Stimulated activated CD4-positive, alpha-beta T cell treated with anti-CD3 and anti-CD28 coated beads, TNF-alpha, amount 100 ng/mL, for 48 hours (primary cell): ENCODE results near the gene ZC3H11A.
A peak's percentile ranks its signal among the peaks of the same experiment; 100 is the strongest.
"Not testable (repeated sequence)": the region's sequence is repeated elsewhere in the genome, so short reads cannot be mapped to it uniquely, and the experiment has no call there.

Experiments used
- DNase-seq, 3 donors: peaks; one replicate each; pipeline ENCODE4 v3.0.0-alpha.2; 2020; ENCODE audit warnings: low read depth in 3 of 3

ZC3H11A gene

GRCh38 chr1:203781962-203782361, 13.5 kb upstream of the ZC3H11A start:
- no peak for DNase-seq

DNA sequence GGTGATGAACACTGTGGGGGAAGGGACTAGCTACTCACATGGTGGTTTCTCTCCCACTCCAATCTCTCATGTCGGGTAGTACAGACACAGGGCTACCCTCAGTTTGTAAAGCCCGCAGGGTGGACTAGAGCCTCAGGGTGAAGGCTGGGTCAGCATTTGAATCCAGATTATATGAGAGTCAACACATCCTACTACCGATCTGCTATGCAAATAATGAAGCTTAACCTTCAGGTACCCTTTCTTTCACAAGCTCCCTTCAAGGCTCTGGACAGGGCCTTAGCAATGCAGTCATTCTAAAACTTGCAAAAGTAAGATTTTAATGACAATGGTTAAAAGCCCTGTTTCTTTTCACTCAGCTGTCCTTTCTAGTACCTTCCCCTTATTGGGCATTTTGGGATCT, 5.5 kb upstream of the ZC3H11A start:
- DNase-seq, result no peak

GRCh38 chr1:203791498-203791897, 3.9 kb upstream of the ZC3H11A start:
- no peak for DNase-seq

DNA sequence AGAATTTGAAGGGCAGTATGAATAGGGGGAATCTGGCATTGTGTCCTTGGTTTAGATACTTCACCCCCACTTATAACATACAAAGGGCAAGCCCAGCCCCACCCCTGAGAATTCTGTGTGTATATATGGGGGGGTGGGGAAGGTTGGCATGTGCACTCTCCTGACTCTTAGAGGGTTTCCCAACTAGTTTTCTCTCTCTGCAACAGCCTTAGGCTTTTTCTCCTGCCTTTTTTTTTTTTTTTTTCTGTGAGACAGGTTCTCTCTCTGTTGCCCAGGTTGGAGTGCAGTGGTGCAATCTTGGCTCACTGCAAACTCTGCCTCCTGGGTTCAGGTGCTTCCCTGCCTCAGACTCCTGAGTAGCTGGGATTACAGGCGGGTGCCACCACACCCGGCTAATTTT, 2.9 kb upstream of the ZC3H11A start:
- DNase-seq, result no peak

DNA sequence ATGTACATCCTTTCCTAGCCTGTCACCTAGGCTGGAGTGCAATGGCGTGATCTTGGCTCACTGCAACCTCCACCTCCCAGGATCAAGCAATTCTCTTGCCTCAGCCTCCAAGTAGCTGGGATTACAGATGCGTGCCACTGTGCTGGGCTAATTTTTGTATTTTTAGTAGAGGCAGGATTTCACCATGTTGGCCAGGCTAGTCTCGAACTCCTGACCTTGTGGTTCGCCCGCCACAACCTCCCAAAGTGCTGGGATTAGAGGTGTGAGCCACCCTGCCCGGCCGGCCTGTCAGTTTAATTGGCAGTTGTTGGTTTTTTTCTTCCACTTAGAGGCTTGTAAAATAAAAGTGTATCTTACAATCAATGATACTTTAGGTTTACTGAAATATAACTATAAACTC, 1.9 kb upstream of the ZC3H11A start:
- DNase-seq, result not testable (repeated sequence)

- DNase-seq, result no peak
Observed at GRCh38 chr1:203794764-203795440, 521 bp upstream of the ZC3H11A start.

- DNase-seq, result peak in 1 of 3 donors; percentile 20
Observed at GRCh38 chr1:203796236-203796605, 798 bp downstream of the ZC3H11A start.

- no peak for DNase-seq
Observed at GRCh38 chr1:203797216-203797615, 1.8 kb downstream of the ZC3H11A start.

- DNase-seq, result no peak
Observed at GRCh38 chr1:203797948-203798655, 2.7 kb downstream of the ZC3H11A start.

- DNase-seq, result no peak
Observed at GRCh38 chr1:203799157-203799556, 3.7 kb downstream of the ZC3H11A start.

- DNase-seq, result no peak
Observed at GRCh38 chr1:203799971-203800370, 4.5 kb downstream of the ZC3H11A start.

GRCh38 chr1:203805689-203806088, 10.3 kb downstream of the ZC3H11A start:
- DNase-seq, result no peak

DNA sequence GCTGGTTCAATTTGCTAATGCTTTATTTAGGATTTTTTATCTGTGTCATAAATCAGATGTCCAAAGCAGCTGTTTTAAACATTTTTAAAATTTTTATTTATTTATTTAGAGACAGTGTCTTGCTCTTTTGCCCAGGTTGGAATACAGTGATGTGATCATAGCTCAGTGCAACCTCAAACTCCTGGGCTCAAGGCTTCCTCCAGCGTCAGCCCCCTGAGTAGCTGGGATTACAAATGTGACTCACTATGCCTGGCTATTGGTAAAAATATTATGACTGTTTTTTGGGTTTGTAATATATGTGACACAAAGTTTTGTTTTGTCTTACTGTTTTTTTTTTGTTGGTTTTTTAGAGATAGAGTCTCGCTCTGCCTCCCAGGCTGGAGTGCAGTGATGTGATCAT, 11.8 kb downstream of the ZC3H11A start:
- DNase-seq, result no peak

GRCh38 chr1:203813581-203814341, 18.3 kb downstream of the ZC3H11A start:
- no peak for DNase-seq

- no peak for DNase-seq
Observed at GRCh38 chr1:203818399-203818798, 23.0 kb downstream of the ZC3H11A start.

DNA sequence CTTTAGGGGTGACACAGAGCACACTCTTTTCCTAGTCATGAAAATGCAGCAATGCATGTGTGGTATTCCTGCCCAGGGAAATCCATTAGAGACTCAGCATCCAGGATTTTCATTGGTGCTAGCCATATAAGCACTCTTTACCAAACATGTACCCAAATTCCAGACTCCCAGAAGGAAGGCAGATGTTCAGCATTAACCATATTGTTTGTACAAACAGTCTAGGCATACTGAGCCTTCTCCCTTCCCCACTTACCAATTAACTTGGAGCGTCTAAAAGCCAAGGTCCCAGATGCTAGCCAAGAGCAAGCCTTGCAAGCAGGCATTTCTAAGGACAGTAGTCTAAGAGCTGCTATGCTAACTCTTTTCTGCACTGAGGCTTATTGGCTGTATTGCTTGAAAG, 27.9 kb downstream of the ZC3H11A start:
- no peak for DNase-seq

DNA sequence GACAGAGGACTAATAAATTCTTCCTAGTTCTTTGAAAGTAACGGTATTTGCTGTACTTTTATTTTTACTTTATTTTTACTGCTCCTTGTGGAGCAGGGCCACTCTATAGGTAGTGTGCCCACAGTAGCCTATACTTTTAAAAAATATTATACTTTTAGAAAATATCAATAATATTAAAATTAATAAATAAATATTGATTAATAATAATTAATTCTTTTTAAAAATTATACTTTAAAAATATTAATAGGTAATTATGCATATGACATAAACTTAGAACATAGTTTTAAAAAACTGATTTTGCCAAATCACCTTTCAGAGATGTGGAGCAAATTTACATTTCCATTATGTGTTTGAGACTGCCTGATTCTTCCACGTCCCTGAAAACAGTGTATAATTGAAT, 30.8 kb downstream of the ZC3H11A start:
- no peak for DNase-seq

DNA sequence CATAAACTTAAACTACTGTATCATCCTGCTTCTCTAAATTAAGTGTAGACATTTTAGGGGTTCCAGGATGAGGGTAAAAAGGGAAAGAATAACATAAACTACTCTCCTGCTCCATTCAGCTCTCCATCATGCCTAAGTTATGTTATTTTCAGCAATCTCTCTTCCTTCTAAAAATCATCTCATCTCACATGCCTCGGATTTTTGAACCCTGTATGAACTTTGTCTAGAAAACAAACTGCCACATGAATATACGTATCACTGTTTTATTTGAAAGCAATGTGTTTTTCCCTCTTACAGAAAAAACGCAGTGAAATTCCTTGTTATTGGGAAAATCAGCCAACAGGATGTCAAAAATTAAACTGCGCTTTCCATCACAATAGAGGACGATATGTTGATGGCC, 32.6 kb downstream of the ZC3H11A start:
- no peak for DNase-seq

- no peak for DNase-seq
Observed at GRCh38 chr1:203828503-203828902, 33.1 kb downstream of the ZC3H11A start.

DNA sequence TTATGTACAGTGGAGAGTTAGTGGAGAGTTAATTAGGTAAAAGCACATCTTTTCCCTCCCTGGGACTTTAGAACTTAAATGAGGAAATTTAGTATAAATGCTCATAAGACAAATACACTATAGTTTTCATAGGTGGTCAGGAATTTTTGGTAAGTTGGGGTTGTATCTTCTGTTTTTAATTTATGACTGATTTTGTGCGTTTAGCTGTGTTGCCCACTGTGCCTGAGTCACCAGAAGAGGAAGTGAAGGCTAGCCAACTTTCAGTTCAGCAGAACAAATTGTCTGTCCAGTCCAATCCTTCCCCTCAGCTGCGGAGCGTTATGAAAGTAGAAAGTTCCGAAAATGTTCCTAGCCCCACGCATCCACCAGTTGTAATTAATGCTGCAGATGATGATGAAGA, 33.8 kb downstream of the ZC3H11A start:
- not testable (repeated sequence) for DNase-seq

DNA sequence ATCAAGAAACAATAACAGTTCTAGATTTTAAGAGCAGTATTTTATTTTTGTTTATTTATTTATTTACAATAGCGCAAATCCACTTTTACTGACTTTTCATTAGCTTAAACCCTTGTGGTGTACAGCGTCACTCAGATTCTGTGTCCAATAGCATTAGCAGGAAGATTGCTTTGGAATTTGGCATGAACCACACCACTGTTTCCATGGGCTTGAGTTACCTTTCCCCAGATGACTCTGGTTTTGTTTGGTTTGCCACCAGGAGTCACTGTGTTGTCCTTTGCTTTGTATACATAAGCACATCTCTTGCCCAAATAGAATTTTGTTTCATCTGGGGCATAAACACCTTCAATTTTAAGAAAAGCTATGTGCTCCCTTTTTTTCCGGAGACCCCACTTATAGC, 40.1 kb downstream of the ZC3H11A start:
- no peak for DNase-seq

DNA sequence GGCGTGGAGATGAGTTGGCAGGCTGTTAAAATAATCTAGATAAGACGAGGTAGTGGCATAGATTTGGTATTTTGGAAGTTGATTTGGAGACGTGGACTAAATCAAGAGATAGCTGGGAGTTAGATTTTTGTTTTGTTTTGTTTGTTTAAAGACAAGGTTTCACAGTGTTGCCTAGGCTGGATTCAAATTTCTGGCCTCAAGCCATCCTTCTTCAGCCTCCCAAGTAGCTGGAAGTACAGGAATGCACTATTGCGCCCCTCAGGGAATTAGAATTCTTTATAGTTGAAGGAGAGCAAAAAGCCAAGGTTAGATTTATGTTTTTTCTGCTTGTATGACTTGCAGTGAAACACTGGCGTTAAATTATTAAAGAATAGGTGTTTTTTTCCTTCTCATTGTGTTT, 43.7 kb downstream of the ZC3H11A start:
- no peak for DNase-seq
